HG03139 (cell line): ENCODE results near the gene AGBL3.
"Not testable (repeated sequence)": the region's sequence is repeated elsewhere in the genome, so short reads cannot be mapped to it uniquely, and the experiment has no call there.

Experiments
- ATAC-seq: cut with Tn5 transposase; IDR thresholded peaks from one replicate; pipeline ENCODE4 v1.9.1; 2021; ENCODE audit not compliant: unreplicated experiment

AGBL3 gene

DNA sequence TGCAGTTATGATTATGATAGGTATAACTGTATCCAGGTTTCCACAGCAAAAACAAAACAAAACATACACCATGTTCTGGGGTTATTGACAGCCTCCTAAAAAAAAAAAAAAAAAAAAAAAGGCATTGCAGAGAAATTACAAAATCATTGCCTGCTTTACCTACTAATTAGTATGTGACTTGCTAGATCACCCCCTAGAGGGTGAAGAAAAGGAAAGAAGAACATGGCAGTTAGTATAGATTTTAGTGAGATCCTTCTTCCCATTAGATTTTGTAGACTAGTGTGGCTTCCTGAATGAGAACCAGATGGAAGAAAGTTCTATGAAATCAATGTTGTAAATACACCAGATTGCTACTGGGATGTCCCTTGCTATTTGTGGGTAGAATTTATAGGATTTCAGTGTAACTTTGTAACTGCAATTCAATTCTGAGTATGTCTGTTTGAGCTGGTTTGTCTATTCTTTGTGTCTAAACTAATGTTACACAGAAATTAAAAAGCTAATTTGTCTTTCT lies 24.0 kb upstream of the AGBL3 start:
- no peak for ATAC-seq

DNA sequence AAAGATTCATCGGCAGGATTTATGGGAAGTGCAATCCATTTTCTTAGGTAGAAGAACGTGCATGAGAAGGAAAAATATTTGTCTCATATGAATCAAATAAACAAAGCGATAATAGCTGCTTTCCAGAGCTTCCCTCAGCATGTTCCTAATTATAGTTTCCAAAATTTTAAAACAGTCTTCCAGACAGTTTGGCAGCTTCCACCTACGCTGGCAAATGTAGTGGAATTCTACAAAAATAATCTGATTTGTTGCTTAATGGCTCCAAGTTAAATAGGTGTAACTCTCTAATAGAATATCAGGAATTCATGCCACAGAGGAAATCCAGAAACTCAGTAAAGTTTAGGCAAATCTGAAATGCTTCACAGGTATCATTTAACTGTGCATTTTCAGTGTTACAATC lies 23.3 kb upstream of the AGBL3 start:
- no peak for ATAC-seq

DNA sequence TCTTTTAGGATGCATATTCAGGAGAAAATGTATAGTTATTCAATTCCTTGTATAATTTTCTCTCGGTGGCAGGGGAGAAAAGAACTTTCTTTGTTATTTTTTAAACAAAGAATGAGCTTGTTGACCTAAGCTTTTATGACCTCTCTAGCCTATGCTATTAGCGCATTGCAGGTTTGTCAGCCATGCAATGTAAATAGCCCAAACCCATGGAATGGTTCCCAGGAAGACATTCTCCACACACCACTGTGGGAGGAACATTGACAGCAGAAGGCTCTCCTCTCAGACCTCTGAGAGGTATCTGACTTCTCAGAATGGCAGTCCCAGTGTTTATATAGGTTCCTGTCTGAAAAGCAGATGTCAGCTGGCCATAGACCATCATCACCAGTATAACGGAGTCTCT lies 19.6 kb upstream of the AGBL3 start:
- no peak for ATAC-seq

DNA sequence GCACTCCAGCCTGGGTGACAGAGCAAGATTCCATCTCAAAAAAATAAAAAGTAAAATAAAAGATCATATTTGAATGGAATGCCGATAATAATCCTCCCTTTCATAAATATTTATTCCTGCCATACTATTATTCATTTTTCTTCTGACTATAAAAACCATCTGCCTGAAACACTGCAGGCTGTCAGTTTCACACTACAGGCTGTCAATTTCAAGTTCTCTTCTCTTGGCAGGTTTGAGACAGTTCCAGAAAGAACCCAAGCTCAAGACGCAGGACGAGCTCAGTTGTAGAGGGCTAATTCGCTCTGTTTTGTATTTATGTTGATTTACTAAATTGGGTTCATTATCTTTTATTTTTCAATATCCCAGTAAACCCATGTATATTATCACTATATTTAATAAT lies 18.2 kb upstream of the AGBL3 start:
- no peak for ATAC-seq

DNA sequence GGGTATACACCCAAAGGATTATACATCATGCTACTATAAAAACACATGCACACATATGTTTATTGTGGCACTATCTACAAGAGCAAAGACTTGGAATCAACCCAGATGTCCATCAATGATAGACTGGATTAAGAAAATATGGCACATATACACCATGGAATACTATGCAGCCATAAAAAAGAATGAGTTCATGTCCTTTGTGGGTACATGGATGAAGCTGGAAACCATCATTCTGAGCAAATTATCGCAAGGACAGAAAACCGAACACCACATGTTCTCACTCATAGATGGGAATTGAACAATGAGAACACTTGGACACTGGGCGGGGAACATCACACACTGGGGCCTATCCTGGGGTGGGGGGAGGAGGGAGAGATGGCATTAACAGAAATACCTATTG lies 4.7 kb upstream of the AGBL3 start:
- not testable (repeated sequence) for ATAC-seq

DNA sequence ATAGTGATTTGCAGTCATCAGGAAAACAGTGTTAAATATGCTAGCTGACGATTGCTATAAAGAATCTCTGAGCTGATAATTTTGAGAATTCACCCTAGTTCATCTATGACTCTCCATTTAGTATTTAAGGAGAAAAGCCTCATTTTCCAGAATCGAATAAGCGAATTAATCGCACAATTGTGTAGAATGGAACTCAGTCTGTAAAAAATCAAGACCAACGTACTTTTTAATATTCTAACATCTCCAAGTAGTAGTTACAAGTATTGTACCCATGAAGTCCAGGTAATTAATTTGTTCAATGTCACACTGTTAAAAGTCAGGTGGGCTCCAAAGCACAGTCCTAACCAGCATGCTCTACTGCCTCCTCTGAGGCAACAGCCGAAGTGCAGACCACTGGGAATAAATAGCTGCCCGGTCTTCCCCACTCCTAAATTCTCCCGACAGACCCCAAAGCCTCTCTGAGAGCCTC lies 380 bp upstream of the AGBL3 start:
- peak; percentile 33 for ATAC-seq

DNA sequence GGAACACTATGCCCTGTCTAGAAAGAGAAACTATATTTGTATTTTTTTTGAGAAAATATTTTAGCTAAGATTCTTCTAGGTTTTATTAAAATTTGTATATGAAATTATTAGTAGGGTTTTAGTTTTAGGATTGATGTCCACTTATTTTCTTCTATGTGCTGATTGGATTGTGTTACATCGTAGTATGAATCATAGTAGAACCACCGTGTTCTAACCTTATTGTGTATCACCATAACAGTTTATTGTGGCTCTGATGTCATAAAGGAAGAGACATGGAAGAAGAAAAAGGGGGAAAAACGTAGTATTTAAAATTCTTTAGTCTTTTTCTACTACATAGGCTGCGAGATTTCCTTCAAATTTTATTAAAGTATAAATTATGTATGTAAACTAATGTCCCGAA lies 1.9 kb downstream of the AGBL3 start:
- no peak for ATAC-seq

DNA sequence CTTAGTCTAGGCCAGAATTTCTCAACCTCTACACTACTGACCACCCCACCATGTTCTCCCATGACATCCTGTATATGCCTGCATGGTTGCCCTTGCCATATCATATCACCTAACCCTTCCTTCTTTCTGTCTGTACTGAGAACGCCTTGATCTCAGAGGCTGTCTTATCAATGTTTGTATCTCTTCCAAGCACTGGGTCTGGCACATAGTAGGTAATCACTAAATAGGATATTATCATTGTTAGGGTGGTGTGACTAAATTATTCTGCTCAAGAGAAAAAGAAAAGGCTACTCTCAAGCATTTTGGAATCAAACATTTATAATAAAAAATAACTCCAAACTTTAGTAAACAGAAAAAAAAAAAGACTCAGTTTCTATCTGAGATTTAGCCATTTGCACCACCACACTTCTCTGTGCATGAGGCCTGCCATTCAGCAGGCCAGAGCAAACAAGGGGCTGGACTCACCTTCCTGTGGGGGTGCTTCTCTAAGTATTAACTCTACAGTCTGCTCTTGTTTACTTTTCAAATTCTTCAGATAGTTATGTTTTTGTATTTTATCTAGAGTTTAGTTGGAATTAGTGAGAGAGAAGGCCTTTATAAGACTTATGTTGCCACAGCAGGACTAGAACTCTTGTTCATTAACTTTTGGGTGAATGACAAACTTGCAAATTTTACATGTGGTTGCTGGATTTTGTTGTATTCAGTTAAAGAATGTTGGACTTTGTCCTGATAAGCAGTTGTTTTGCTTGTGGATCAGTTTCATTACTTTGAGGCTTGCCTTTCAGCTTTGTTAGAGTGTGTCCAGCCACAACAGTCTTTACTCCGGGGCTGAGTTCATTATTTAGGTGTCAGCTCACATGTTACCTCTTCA lies 5.4 kb downstream of the AGBL3 start:
- ATAC-seq, result no peak

DNA sequence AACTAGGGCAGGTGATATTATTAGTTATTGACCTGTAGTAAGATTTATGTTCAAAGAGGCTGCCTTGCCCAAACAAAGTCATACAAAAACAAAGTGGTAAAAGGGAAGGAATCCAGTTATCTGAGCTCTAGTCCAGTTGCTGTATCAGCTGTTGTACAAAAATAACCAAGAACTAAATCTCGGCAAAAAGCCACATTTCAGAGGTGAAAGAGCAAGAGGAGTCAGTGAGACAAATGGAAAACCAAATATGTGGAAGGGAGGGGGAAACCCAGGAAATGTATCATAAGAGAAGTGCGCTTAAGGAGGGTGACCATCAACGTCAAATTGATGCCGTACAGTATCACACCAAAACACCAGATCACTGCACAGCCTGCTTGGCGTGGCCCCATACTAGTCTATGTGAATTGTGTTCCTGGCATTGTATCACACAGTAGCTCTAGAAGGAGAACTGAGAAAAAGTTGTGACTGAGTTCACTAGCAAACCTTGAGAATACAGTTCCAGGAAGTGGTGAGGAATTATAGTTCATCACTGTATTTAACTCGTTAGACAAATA lies 6.4 kb downstream of the AGBL3 start:
- ATAC-seq, result peak; percentile 65

DNA sequence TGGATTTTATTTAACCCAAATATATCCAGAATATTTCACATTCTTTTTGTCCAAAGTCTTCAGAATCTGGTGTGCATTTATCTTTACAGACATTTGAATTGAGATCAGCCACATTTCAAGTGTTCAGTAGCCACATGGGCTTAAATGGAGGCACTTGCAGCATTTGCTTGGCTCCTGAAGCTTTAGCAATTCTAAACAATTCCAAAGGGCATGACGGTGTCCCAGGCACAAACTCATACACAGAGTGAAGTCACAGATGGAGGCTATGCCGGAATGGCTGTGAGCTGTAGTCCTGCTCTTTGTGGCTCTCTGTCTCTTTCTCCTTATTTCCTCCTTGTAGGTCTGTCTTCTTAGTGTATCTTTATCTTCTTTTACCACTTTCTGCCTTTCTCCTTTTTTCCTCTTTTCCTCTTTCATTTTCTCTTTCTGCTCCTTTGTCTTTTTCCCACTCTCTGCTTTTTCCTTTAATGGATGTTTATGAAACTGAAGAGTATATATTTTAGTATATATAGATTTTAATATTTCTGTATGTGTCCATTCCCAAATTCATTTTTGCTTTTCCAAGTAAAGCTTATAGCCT lies 7.7 kb downstream of the AGBL3 start:
- ATAC-seq, result no peak

DNA sequence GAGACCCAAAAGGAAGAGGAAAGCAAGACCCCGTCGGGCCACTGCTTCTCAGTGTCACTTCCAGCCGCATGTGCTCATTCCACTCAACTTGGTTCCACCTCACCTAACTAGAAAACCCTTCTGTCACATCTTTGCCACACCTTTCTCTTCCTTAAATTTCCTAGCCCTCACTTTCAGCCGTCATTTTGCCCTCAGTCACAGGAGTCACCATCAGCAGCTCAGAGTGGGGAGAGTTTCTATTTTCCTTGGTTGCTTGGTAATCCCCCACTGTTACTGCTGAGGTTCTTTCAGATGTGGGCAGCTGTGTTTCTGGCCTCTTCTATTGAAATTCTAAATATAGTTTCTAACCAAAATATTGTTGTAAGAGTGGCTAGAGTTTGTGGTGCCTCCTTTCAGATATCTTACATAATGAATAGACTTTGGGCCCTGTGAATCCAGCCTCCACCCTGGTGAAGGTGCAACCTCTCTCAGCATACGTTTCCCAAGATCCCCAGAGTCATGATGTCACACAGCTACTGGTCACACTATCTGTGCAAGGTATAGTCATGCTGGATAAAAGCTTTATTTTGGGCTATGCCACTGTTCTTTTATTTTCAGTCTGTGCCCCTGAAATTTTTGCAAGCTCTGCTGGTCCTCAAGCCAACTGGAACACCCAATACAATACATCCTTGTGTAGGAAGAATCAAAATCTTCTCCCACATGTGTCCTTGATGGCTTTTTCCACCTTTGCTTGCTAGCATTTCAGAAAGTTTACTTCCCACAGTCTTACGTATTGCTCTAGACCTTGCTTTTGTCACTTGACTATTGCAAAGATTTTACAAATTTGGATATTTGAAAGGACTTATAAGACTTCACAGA lies 9.2 kb downstream of the AGBL3 start:
- ATAC-seq, result peak; percentile 36

DNA sequence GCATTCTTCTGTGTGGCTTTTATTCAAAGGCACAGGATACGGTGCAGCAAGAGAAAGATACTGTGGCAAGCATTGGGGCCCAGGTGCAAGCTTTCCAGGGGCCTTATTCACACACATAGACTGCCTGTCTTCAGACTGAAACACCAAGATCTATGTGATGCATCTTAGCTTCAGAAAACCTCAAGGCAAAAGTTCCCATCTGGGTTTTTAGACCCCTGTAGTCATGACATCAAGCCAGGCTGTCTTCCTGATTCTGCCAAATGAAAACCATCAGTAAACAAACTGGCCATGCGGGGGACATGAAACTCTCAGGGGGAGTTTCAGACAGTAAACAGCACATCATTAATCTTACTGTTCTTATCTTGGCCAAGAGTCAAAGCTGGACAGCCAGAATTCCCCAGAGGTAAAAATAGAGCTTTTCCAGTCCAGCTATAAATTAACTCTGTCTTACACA lies 9.8 kb downstream of the AGBL3 start:
- ATAC-seq, result peak; percentile 38

DNA sequence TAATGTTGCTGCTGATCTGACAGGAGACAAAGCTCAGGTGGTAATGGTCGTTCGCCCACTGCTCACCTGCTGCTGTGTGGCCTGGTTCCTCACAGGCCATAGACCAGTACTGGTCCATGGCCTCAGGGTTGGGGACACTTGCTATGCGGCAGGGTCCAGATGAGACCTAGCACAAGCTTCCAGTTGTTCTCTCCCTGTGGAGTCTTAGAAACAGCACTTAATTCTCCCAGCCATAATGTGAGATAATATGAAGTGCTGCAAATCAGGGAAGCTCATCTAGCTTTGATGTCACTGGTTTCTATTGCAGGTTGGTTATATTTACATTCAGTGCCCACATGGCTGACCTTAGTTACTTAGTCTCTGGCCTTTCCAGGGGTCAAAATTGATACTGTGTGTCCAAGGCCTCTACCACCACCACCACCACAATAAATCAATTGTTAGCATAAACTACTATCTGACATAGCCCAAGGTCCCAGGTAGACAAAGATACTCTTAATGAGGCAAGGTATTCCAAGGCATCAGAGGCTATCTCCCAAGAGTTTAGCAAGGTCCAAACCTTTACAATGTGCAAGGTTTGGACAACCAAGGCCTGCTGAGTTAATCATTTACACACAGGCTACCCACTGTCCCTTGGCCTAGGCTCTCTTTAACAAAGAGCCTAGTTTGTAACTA lies 11.0 kb downstream of the AGBL3 start:
- no peak for ATAC-seq

DNA sequence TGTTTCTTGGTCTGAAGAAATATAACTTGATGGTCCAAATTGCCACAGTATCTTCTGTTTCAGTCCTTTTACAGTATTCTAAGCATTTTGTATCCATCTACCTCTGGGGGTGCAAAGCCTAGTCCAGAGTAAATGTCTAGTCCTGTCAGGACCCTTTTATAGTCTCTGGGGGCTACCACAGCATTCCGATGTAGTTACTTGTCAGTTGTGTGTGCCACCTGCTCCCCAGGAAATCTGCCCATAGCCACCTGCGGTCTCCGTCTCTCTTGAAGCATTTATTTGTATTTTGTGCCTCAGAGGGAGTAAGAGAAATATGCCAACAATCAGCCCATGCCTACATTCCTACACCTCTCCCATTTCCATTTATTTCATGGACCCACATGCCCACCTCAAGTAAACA lies 12.8 kb downstream of the AGBL3 start:
- no peak for ATAC-seq

DNA sequence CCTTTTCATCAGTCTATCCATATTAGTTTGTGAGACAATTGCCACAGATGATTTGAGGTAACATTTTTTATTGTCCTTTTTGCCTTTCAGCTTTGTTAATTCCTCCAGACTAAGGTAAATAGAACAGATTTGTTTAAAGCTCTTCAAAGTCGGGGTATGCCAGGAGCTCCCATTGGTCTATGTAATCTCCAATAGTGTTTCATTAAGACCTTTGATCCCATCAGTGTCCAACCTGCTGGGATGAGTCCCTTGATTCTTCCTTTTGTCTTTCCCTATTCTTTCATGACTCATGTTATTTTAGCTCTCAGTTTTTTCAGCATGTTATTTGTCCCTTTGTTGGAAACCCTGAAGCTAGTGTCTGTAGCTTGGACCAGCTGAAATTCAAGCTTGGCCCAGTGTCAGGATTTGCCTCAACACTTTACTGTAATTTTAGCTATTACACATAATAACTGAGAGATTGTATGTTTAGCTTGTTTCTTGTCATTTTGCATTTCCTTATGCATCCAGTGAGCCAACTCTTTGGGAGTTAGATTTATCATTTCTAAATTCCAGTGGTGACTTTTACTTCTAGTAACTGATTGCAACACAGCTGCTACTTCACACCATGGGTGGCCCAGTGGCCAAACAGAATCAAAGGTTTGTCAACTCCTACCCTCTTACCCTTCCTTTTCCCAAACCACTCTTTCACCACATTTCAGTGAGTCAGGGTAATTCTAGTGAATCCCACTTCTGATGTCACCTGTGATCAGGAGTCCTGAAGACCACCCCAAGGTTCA lies 15.3 kb downstream of the AGBL3 start:
- no peak for ATAC-seq

DNA sequence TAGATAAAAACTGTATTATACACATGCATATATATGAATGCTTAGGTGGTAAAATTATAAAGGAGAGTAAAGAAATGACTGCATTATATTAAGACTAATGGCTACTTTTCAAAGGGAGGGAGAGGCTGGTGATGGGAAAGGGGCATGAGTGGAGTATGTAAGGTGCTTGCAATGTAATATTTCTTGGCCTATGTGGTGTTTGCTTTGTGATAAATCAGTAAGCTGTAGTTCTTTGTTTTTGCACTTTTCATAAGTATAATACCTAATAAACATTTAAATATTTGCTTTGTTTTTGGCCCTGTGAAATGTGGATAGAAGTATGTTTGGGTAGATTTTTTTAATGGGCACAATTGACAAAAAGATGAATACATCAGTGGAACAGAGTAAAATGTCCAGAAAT lies 25.9 kb downstream of the AGBL3 start:
- ATAC-seq, result no peak

DNA sequence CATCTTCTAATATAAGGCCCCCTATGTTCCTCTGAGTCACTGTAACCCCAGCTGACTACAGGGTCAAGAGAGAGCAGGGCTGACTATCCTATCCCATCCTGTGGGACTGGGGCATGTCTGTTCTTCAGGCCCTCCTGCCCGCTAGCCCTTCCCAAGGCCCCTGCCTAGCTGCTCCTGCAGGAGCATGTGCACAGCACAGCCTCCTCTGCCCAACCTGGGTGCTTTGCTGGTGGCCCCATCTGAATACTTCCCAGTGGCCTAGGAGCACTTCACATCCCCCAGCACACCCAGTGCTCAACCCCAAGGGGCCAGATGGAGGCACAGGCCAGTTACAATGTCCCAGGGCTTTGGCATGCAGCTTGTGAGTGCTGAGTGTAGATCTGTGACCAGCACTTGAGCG lies 37.3 kb downstream of the AGBL3 start:
- no peak for ATAC-seq

DNA sequence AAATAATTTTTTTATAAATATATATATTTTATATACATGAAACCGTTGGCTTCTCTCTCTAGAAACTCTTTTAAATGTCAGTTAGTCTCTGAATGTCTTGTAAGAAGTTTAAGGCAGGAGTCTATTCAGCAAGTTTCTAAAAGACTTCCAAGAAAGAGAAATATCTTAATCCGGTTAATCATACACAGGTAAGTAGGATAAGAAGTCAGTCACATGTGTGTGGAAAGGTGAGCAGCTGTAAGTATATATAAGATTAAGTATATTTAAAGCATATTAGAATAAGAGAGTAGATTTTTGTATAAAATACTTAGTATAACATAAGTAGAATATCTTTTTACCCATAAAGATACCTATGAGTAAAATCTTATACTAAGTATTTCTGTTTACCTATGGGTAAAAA lies 48.9 kb downstream of the AGBL3 start:
- no peak for ATAC-seq

DNA sequence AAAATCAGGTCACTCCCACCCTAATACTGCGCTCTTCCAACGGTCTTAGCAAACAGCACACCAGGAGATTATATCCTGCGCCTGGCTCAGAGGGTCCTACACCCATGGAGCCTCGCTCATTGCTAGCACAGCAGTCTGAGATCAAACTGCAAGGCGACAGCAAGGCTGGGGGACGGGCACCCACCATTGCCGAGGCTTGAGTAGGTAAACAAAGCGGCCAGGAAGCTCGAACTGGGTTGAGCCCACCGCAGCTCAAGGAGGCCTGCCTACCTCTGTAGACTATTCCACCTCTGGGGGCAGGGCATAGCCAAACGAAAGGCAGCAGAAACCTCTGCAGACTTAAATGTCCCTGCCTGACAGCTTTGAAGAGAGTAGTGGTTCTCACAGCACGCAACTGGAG lies 80.7 kb downstream of the AGBL3 start:
- not testable (repeated sequence) for ATAC-seq

DNA sequence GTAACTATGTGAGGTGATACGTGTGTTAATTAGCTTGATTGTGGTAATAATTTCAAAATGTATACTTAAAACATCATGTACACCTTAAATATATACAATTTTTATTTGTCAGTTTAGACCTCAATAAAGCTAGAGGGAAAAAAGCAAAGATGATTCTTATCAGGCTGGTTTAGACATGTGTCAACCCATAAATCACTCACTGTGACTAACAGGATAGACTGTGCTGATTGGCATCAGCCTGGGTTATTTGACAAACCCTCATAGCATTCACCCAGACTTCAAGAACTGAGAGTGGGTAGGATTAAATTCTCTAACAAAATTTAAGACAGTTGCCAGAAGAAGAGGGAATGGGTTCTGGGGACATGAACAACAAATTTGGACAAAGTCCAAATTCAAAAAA lies 87.8 kb downstream of the AGBL3 start:
- ATAC-seq, result no peak
